OCI-LY1 (cell line): ENCODE results near the gene AKAP8.

Experiments used
- EZH2 ChIP-seq: fragments of 200-600 bp; sonication (generic), shearing (Covaris generic); IDR thresholded peaks from 2 replicates; pipeline ENCODE4 v1.8.0; 2017; ENCODE audit warnings: borderline replicate concordance, mixed run types, mild to moderate bottlenecking, antibody characterized with exemption, low read length, moderate library complexity, mixed read lengths
- TF ChIP-seq, protein P1 (sequence below): fragments of 200-600 bp; sonication (generic), shearing (Covaris generic); IDR thresholded peaks from 2 replicates; pipeline ENCODE4 v1.5.1; 2017; ENCODE audit warnings: mild to moderate bottlenecking, antibody characterized with exemption, low read length, moderate library complexity, mixed read lengths

DNA sequence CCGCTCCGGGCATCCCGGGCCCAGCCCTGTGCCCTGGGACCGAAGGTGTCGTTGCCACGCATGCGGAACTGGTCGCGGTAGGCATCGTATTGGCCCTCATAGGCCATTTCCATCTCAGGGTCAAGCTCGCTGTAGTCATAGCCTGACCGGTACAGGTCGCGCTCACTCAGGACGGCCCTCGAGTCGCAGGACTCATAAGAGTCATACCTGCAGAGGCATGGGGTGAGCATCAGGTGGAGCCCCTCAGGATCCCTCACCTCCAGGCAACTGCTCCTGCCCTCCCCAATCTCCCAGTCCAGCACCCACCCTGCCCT is 21.8 kb upstream of the AKAP8 start:
- TF ChIP-seq, protein P1, sequence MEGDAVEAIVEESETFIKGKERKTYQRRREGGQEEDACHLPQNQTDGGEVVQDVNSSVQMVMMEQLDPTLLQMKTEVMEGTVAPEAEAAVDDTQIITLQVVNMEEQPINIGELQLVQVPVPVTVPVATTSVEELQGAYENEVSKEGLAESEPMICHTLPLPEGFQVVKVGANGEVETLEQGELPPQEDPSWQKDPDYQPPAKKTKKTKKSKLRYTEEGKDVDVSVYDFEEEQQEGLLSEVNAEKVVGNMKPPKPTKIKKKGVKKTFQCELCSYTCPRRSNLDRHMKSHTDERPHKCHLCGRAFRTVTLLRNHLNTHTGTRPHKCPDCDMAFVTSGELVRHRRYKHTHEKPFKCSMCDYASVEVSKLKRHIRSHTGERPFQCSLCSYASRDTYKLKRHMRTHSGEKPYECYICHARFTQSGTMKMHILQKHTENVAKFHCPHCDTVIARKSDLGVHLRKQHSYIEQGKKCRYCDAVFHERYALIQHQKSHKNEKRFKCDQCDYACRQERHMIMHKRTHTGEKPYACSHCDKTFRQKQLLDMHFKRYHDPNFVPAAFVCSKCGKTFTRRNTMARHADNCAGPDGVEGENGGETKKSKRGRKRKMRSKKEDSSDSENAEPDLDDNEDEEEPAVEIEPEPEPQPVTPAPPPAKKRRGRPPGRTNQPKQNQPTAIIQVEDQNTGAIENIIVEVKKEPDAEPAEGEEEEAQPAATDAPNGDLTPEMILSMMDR = no peak
- TF ChIP-seq EZH2 = no peak
